Measurements from ENCODE around the gene FNBP1. TPM values are rescaled to one million over a fixed set of nuclear protein-coding genes. Genes with fewer than 3 reads are reported as not detected.
A peak's percentile ranks its signal among the peaks of the same experiment; 100 is the strongest.

The FNBP1 gene
- total and polyA plus RNA-seq, 2 of the 13 experiments (the other 11 are each of a cell fraction or from before 2014, with no cell fraction given) = 5.4 to 19.5 TPM

- H3K79me2 ChIP-seq (ENCODE audit: insufficient read depth, low read length) = no peaks in the 10 kb centered on the region
- no peaks in the 10 kb centered on the region for H3K9me3 ChIP-seq (ENCODE audit: low read length)
- POLR2A ChIA-PET = no interaction called here
- CTCF ChIA-PET (ENCODE audit: low intra/inter-chr PET ratio, low total read pairs) = no interaction called here
- no peak overlapping the region for H3K27ac ChIP-seq (ENCODE audit: extremely low read length, insufficient read depth, low read length)
- intact Hi-C loops (cut with micrococcal nuclease; ENCODE audit: unreplicated experiment) (no loop called here), in situ Hi-C loops (cut with HindIII; ENCODE audit: extremely low pct_ligation_motif_present, low pct_unique_long_range_greater_than_20kb) (no loop called here)
- no peak overlapping the region for H3K4me3 ChIP-seq (replicated peaks in 1 of 3; ENCODE audit: insufficient read depth in 1 of 3, low read depth in 2 of 3, low read length in 3 of 3)
- TF ChIP-seq ZNF644 (CRISPR knock-in tag; IDR thresholded peaks at IDR 0.05; ENCODE audit: low read depth) (no peak), PCBP2 (optimal IDR thresholded peaks at IDR 0.05; ENCODE audit: low read depth, low read length, poor library complexity, severe bottlenecking) (peak; percentile 43), HNRNPK (IDR thresholded peaks at IDR 0.05; ENCODE audit: low read depth, low read length, poor library complexity, severe bottlenecking) (peak; percentile 49)
- H3K9ac ChIP-seq (ENCODE audit: insufficient read depth, low read depth, low read length) = no peak overlapping the region
- no peak for FAIRE-seq
- H2AFZ ChIP-seq (ENCODE audit: low read length) = no peak overlapping the region
- peaks cover 4 to 12% of the 10 kb centered on the region in 2 experiments; a peak in 3 of 5 replicates for H3K36me3 ChIP-seq (replicated peaks in 1 of 2; ENCODE audit: control insufficient read depth in 1 of 2, insufficient read depth in 2 of 2, low read length in 2 of 2)
- BruUV-seq (replicated peaks) = no TSS peak
- DNase-seq (ENCODE audit: low spot score) = no peak
- H3K4me2 ChIP-seq (ENCODE audit: low read depth, low read length) = no peak overlapping the region
- H3K4me1 ChIP-seq (ENCODE audit: insufficient read depth, low read length) = no peaks in the 10 kb centered on the region
- no peaks in the 10 kb centered on the region for H3K27me3 ChIP-seq (ENCODE audit: control insufficient read depth in 1 of 2, insufficient read depth in 2 of 2, low read length in 2 of 2)
- H4K20me1 ChIP-seq (ENCODE audit: insufficient read depth, low read length) = no peaks in the 10 kb centered on the region
- ATAC-seq = no peak
- 100% methylated on average over 2 of the region's 2 CpGs for WGBS (ENCODE audit: low lambda C conversion rate)
These were observed 143.4 kb downstream of the FNBP1 start for GRCh38 chr9:129899620-129900019.

GRCh38 chr9:129898185-129898584, 144.8 kb downstream of the FNBP1 start:
- H3K27ac ChIP-seq (ENCODE audit: extremely low read length, insufficient read depth, low read length) = no peak overlapping the region
- ATAC-seq (no peak), FAIRE-seq (no peak), DNase-seq (ENCODE audit: low spot score) (no peak)
- intact Hi-C loops (cut with micrococcal nuclease; ENCODE audit: unreplicated experiment) (no loop called here), in situ Hi-C loops (cut with HindIII; ENCODE audit: extremely low pct_ligation_motif_present, low pct_unique_long_range_greater_than_20kb) (no loop called here)
- ChIA-PET CTCF (ENCODE audit: low intra/inter-chr PET ratio, low total read pairs) (no interaction called here), POLR2A (interaction anchor here (0.6 kb wide), 1 partner anchor 11 kb away, joined by 3 read pairs; no protein-coding TSS in a partner anchor)
- H3K4me1 ChIP-seq (ENCODE audit: insufficient read depth, low read length) = peaks cover 2% of the 10 kb centered on the region
- TF ChIP-seq FLYWCH1 (CRISPR knock-in tag; IDR thresholded peaks at IDR 0.05) (no peak), CHD2 (IDR thresholded peaks at IDR 0.05; ENCODE audit: low read depth, low read length) (no peak), MEIS1 (CRISPR knock-in tag; IDR thresholded peaks at IDR 0.05; ENCODE audit: borderline replicate concordance) (no peak), ZFP36 (IDR thresholded peaks at IDR 0.05; ENCODE audit: borderline replicate concordance, low read depth, low read length, partially characterized antibody) (no peak), ZKSCAN5 (CRISPR knock-in tag; IDR thresholded peaks at IDR 0.05) (no peak), TBX3 (IDR thresholded peaks at IDR 0.05; ENCODE audit: borderline replicate concordance) (no peak), NCOR1 (IDR thresholded peaks at IDR 0.05; ENCODE audit: borderline replicate concordance, low read length) (no peak), GATA4 (IDR thresholded peaks at IDR 0.05; ENCODE audit: borderline replicate concordance, low read depth) (no peak), ZSCAN30 (CRISPR knock-in tag; IDR thresholded peaks at IDR 0.05) (no peak), RORA (CRISPR knock-in tag; IDR thresholded peaks at IDR 0.05) (no peak), TFE3 (CRISPR knock-in tag; IDR thresholded peaks at IDR 0.05) (no peak), ZNF746 (CRISPR knock-in tag; IDR thresholded peaks at IDR 0.05) (no peak), ZNF850 (CRISPR knock-in tag; conservative IDR thresholded peaks at IDR 0.05) (no peak)
- no peaks in the 10 kb centered on the region for H4K20me1 ChIP-seq (ENCODE audit: insufficient read depth, low read length)
- no peaks in the 10 kb centered on the region for H3K27me3 ChIP-seq (ENCODE audit: control insufficient read depth in 1 of 2, insufficient read depth in 2 of 2, low read length in 2 of 2)
- no peak overlapping the region for H3K4me3 ChIP-seq (replicated peaks in 1 of 3; ENCODE audit: insufficient read depth in 1 of 3, low read depth in 2 of 3, low read length in 3 of 3)
- no peak overlapping the region for H3K9ac ChIP-seq (ENCODE audit: insufficient read depth, low read depth, low read length)
- no peaks in the 10 kb centered on the region for H3K9me3 ChIP-seq (ENCODE audit: low read length)
- BruUV-seq (replicated peaks) = no TSS peak
- WGBS (ENCODE audit: low lambda C conversion rate) = 97% methylated on average over 8 of the region's 8 CpGs
- H2AFZ ChIP-seq (ENCODE audit: low read length) = no peak overlapping the region
- no peak overlapping the region for H3K4me2 ChIP-seq (ENCODE audit: low read depth, low read length)
- H3K79me2 ChIP-seq (ENCODE audit: insufficient read depth, low read length) = no peaks in the 10 kb centered on the region
- peaks cover 4 to 12% of the 10 kb centered on the region in 2 experiments; a peak in 3 of 5 replicates for H3K36me3 ChIP-seq (replicated peaks in 1 of 2; ENCODE audit: control insufficient read depth in 1 of 2, insufficient read depth in 2 of 2, low read length in 2 of 2)
